GM12801 (cell line): ENCODE results near the gene RASGRP3.

Source experiments
- CTCF ChIP-seq: IDR thresholded peaks from one replicate; pipeline ENCODE4 v1.5.1; 2011; ENCODE audit warnings: control low read depth; ENCODE audit not compliant: insufficient read length; ENCODE audit errors: extremely low read depth

The RASGRP3 gene

GRCh38 chr2:33444967-33445366 is 31.5 kb upstream of the RASGRP3 start:
- no peak for TF ChIP-seq CTCF

GRCh38 chr2:33448220-33448899 is 28.1 kb upstream of the RASGRP3 start:
- no peak for TF ChIP-seq CTCF

GRCh38 chr2:33451214-33451613 is 25.2 kb upstream of the RASGRP3 start:
- no peak for TF ChIP-seq CTCF

GRCh38 chr2:33451825-33452224 is 24.6 kb upstream of the RASGRP3 start:
- TF ChIP-seq CTCF, result no peak

GRCh38 chr2:33452545-33452944 is 23.9 kb upstream of the RASGRP3 start:
- TF ChIP-seq CTCF, result no peak

GRCh38 chr2:33453905-33454479 is 22.5 kb upstream of the RASGRP3 start:
- TF ChIP-seq CTCF, result no peak

- no peak for TF ChIP-seq CTCF
These were observed 18.7 kb upstream of the RASGRP3 start for GRCh38 chr2:33457556-33458247.
